Measurements from ENCODE around the gene NCAM1.

DNA sequence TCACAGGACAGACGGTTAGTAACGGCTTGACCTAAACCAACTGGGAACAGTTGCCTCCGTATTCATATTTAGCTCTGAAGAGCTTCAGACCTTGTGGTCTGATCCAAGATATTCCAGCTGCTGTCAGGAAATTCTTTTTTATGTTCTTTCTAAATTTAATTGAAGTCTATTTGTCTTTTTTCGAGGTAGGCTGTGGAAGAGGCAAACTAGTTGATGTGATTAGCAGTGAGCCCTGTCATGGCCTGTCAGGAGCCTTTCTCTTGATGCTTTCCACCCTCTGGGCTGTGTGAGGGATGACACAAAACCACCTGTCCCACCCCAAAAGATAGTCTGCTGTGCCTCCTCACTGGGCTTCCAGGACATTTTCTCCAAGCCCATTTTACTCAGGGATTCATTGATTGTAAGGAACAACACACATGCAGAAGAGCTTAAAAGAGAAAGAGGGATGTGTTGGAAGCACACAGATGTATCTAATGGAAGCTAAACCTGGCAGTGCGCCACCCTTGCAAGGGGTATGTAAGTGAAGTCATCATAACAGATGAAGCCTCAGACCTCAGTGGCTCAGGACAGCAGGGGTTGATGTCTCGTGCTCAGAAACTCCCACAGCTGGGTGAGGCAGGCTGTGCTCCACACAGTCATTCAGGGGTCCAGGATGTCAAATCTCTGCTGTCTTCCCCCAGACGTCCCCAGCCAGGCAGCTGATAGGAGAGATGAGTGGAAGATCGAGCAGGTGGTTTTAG lies 170.0 kb downstream of the NCAM1 start:
- TF ChIP-seq, protein P1, sequence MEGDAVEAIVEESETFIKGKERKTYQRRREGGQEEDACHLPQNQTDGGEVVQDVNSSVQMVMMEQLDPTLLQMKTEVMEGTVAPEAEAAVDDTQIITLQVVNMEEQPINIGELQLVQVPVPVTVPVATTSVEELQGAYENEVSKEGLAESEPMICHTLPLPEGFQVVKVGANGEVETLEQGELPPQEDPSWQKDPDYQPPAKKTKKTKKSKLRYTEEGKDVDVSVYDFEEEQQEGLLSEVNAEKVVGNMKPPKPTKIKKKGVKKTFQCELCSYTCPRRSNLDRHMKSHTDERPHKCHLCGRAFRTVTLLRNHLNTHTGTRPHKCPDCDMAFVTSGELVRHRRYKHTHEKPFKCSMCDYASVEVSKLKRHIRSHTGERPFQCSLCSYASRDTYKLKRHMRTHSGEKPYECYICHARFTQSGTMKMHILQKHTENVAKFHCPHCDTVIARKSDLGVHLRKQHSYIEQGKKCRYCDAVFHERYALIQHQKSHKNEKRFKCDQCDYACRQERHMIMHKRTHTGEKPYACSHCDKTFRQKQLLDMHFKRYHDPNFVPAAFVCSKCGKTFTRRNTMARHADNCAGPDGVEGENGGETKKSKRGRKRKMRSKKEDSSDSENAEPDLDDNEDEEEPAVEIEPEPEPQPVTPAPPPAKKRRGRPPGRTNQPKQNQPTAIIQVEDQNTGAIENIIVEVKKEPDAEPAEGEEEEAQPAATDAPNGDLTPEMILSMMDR (IDR thresholded peaks at IDR 0.05), result no peak
- TF ChIP-seq ZFX (IDR thresholded peaks at IDR 0.05; ENCODE audit: borderline replicate concordance), result no peak

Data from 22Rv1 (cell line).